SU-DHL-6 (cell line): ENCODE data around the gene PTPN6.

Source experiments
- H2AFZ ChIP-seq: fragments of 200-600 bp; sonication (generic); 2 replicates; pipeline ENCODE4 v1.6.1; 2014; ENCODE audit warnings: low read depth, mild to moderate bottlenecking, moderate library complexity, mixed read lengths, antibody characterized with exemption, low read length; ENCODE audit not compliant: severe bottlenecking
- H3F3A ChIP-seq: fragments of 200-600 bp; shearing (Covaris generic); 2 replicates; pipeline ENCODE4 v1.6.0; 2016; ENCODE audit warnings: antibody characterized with exemption, mild to moderate bottlenecking; ENCODE audit not compliant: insufficient read depth
- H3K27ac ChIP-seq: fragments of 200-600 bp; sonication (generic); 2 replicates; pipeline ENCODE4 v1.5.1; 2016; ENCODE audit warnings: low read depth, mild to moderate bottlenecking, low read length, moderate library complexity, mixed read lengths
- H3K27me3 ChIP-seq: fragments of 200-600 bp; sonication (generic), shearing (Covaris generic); 2 replicates; pipeline ENCODE4 v1.6.0; 2014; ENCODE audit warnings: mild to moderate bottlenecking, low read length
- H3K36me3 ChIP-seq: fragments of 200-600 bp; sonication (generic); 2 replicates; pipeline ENCODE4 v1.6.1; 2014; ENCODE audit warnings: mild to moderate bottlenecking, low read length, mixed read lengths
- H3K4me2 ChIP-seq: fragments of 300-600, 200-600 bp; shearing (Covaris generic), sonication (generic); 2 replicates; pipeline ENCODE4 v1.6.0; 2014; ENCODE audit warnings: low read length, low read depth, mild to moderate bottlenecking; ENCODE audit not compliant: poor library complexity, severe bottlenecking
- H3K4me3 ChIP-seq: fragments of 200-600 bp; sonication (generic); 2 replicates; pipeline ENCODE4 v1.5.1; 2014; ENCODE audit warnings: antibody characterized with exemption, low read length, mild to moderate bottlenecking, mixed read lengths; ENCODE audit not compliant: insufficient read depth, poor library complexity, severe bottlenecking
- H3K79me2 ChIP-seq: fragments of 200-600 bp; sonication (generic); 2 replicates; pipeline ENCODE4 v1.6.1; 2014; ENCODE audit warnings: mild to moderate bottlenecking, low read length, moderate library complexity; ENCODE audit not compliant: insufficient read depth
- H3K9ac ChIP-seq: fragments of 200-600 bp; sonication (generic); 2 replicates; pipeline ENCODE4 v1.7.0; 2014; ENCODE audit warnings: mild to moderate bottlenecking, low read length
- H3K9me2 ChIP-seq: fragments of 200-600 bp; sonication (generic); replicated peaks from 2 replicates; pipeline ENCODE4 v1.6.1; 2014; ENCODE audit warnings: low read length; ENCODE audit not compliant: insufficient read depth
- H3K9me3 ChIP-seq: fragments of 200-600 bp; sonication (generic); 2 replicates; pipeline ENCODE4 v1.6.1; 2014; ENCODE audit warnings: low read length, mixed read lengths; ENCODE audit not compliant: insufficient read depth
- H4K20me1 ChIP-seq: fragments of 200-600 bp; sonication (generic); 2 replicates; pipeline ENCODE4 v1.6.1; 2014; ENCODE audit warnings: low read depth, mild to moderate bottlenecking, antibody characterized with exemption, low read length, moderate library complexity, mixed read lengths
- CTCF ChIP-seq: fragments of 200-600 bp; sonication (generic); IDR thresholded peaks from one replicate; pipeline ENCODE4 v1.5.1; 2017; ENCODE audit warnings: antibody characterized with exemption, mild to moderate bottlenecking, low read length, moderate library complexity; ENCODE audit not compliant: insufficient read depth, poor library complexity, severe bottlenecking
- EZH2phosphoT487 ChIP-seq: fragments of 200-600 bp; sonication (generic), shearing (Covaris generic); conservative IDR thresholded peaks from 2 replicates; pipeline ENCODE4 v1.6.1; 2018; ENCODE audit warnings: mild to moderate bottlenecking, antibody characterized with exemption, low read length, moderate library complexity, mixed read lengths

The PTPN6 gene

GRCh38 chr12:6978611-6979011 is 27.5 kb downstream of the PTPN6 start:
- no peaks in the 10 kb centered on the region for H3K79me2 ChIP-seq
- H3K9me3 ChIP-seq = no peaks in the 10 kb centered on the region
- no peak overlapping the region for H3K9ac ChIP-seq
- H3K36me3 ChIP-seq = peaks cover 9% of the 10 kb centered on the region
- TF ChIP-seq EZH2phosphoT487 = no peak
- no peak for TF ChIP-seq CTCF
- no peak overlapping the region for H3K4me2 ChIP-seq
- no peaks in the 10 kb centered on the region for H3K27me3 ChIP-seq
- H3K9me2 ChIP-seq = no peaks in the 10 kb centered on the region
- H3K27ac ChIP-seq = no peak overlapping the region
- no peak overlapping the region for H2AFZ ChIP-seq
- no peaks in the 10 kb centered on the region for H4K20me1 ChIP-seq
- no peaks in the 10 kb centered on the region; the same call in 1 of the 2 replicates for H3F3A ChIP-seq
- no peak overlapping the region for H3K4me3 ChIP-seq

DNA sequence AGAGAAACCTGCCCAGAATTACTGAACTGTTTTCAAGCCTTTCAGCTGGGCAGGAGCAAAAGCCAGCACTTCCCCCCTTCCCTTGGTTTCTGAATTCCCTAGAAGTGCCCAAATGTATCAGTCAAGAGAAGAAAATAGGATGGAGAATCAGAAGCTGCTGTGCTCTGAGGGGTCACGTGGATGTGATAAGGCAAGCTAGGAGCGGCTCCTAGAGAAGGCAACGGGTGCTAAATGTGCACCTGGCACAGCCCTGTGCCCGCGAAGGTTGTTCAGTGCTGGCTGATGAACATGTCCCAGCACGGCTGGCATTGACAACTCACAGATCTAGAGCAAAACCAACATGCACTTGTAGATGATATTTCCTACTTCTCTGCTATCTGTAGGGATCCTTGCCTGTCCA is 27.9 kb downstream of the PTPN6 start:
- Histone ChIP-seq H4K20me1 (no peaks in the 10 kb centered on the region), H3K27ac (no peak overlapping the region), H3K9ac (no peak overlapping the region), H3K79me2 (no peaks in the 10 kb centered on the region), H3K36me3 (peaks cover 9% of the 10 kb centered on the region), H3K4me2 (no peak overlapping the region), H3K9me3 (no peaks in the 10 kb centered on the region), H3K27me3 (no peaks in the 10 kb centered on the region), H3F3A (no peaks in the 10 kb centered on the region; the same call in 1 of the 2 replicates), H2AFZ (no peak overlapping the region), H3K9me2 (no peaks in the 10 kb centered on the region), H3K4me3 (no peak overlapping the region)
- TF ChIP-seq CTCF = no peak
- TF ChIP-seq EZH2phosphoT487 = no peak

DNA sequence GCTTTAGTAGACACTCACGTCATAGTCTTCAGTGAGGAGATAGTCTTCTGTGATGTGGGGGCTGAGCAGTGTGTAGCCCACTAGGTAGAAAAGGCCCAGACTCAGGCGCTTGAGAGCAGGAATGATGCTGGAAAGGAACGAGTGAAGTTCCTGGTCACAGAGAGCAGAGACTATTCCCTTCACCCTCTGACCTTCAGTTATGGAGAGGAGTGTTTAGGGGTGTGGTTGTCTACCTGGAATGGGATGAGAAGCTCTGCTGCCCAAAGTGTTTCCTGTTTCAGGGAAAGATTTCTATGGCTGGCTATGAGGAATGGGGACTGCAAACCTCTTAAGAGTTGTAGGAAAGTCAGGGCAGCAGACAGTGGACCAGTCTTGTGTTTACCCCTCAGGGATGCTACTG is 28.3 kb downstream of the PTPN6 start:
- no peaks in the 10 kb centered on the region for H3K27me3 ChIP-seq
- no peak overlapping the region for H2AFZ ChIP-seq

More for the DNA sequence above, 28.3 kb downstream of the PTPN6 start:
- no peaks in the 10 kb centered on the region for H3K79me2 ChIP-seq
- no peak for TF ChIP-seq EZH2phosphoT487
- no peak for TF ChIP-seq CTCF
- H3K9me3 ChIP-seq = no peaks in the 10 kb centered on the region
- H3K9ac ChIP-seq = no peak overlapping the region
- H3K36me3 ChIP-seq = peaks cover 9% of the 10 kb centered on the region
- no peaks in the 10 kb centered on the region for H4K20me1 ChIP-seq
- no peaks in the 10 kb centered on the region for H3K9me2 ChIP-seq
- no peak overlapping the region for H3K4me3 ChIP-seq
- H3K4me2 ChIP-seq = no peak overlapping the region
- no peak overlapping the region for H3K27ac ChIP-seq
- H3F3A ChIP-seq = no peaks in the 10 kb centered on the region; the same call in 1 of the 2 replicates
